RCC 7860 (cell line): ENCODE data around the gene KRTAP1-4.
A peak's percentile ranks its signal among the peaks of the same experiment; 100 is the strongest.
"Not testable (repeated sequence)": the region's sequence is repeated elsewhere in the genome, so short reads cannot be mapped to it uniquely, and the experiment has no call there.

Experiments
- DNase-seq: peaks from one replicate; pipeline ENCODE4 v3.0.0-alpha.2; 2015; ENCODE audit warnings: low spot score
- FAIRE-seq: peaks from 2 replicates; lab custom pipeline; 2012; peaks lifted over from hg19 to GRCh38; lab: Jason Lieb, UNC

KRTAP1-4 gene, protein sequence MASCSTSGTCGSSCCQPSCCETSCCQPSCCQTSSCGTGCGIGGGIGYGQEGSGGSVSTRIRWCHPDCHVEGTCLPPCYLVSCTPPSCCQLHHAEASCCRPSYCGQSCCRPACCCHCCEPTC

DNA sequence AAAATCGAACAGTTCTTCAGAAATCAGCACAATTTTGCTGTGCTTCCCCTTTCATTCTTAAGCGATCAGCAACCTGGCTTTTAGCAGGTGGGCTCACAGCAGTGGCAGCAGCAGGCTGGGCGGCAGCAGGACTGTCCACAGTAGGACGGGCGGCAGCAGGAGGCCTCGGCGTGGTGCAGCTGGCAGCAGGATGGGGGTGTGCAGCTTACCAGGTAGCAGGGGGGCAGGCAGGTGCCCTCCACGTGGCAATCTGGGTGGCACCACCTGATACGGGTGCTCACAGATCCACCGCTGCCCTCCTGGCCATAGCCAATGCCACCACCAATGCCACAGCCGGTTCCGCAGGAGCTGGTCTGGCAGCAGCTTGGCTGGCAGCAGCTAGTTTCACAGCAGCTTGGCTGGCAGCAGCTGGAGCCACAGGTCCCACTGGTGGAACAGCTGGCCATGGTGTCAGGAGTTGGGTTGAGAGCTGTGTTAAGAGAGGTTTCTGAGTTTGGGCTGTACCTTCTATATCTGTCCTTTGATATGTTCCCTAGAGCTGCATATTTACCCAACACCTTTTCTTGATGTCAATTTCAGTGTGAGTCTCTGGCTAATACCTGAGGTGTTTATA lies at the start of gene KRTAP1-4:
KRTAP1-4 (minus strand) TSS at position 563 of the 613 bp plus-strand sequence; CDS start at position 446, 117 bp downstream.
- FAIRE-seq = no peak

DNA sequence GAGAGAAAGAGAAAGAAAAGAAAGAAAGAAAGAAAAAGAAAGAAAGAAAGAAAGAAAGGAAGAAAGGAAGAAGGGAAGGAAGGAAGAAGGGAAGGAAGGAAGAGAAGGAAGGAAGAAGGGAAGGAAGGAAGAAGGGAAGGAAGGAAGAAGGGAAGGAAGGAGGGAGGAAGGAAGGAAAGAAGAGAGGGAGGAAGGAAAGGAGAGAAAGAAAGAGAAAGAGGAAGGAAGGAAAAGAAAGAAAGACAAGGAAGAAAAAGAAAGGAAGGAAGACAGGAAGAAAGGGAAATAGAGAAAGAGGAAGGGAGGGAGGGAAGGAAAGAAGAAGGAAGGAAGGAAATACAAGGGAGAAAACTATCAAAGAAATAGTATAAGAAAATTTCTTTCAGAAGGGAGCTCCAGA lies 46.8 kb upstream of the KRTAP1-4 start:
- no peak for DNase-seq
- no peak for FAIRE-seq

More for the DNA sequence above, at the start of gene KRTAP1-4:
- DNase-seq = no peak

DNA sequence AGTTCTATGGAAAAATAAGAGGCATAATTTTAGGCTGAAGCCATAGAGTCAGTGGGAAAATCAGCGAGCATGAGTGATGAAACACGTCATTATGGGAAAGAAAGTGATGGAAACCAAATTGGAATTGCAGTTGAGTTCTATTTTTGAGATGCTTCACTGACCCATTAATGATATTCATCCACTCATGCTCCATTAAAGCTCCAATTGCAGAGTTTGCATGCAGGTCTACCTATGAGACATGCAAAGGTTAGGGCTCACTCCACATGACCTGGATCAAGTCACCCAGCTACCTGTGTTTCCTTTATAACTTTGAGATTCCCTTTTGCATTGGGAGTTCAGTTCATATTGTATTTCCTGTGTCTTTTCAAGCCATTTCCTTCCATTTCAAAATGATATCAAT lies 43.7 kb upstream of the KRTAP1-4 start:
- DNase-seq = no peak
- no peak for FAIRE-seq

DNA sequence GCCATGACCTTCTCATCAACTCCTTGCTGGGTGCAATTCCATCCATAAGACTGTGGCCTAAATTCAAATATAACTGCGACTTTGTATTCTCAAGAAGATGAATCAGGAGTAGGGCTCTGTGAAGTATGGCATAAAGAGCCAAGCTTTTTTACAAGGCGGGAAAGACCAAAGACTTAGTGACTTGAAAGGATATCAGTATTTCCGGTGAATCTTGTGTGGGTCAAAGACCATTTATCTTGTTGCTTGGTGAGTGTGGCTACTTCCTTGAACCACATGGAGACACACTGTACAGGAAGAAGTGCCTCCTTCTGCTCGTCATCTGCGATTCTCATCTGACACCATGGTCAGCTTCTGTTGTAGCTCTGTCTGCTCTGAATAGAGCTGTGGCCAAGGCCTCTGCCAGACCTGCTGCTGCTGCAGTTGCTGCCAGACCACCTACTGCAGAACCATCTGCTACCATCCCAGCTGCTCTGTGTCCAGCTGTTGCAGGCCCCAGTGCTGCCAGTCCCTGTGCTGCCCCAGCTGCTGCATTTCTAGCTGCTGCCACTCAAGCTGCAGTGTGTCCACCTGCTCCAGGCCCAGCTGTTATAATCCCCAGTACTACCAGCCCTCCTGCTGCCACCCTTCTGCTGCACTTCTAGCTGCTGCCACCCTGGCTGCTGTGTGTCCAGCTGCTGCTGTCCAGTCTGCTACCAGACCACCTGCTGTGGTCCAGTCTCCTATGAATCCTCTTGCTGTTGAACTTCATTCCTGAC lies 41.8 kb upstream of the KRTAP1-4 start:
- FAIRE-seq (no peak), DNase-seq (no peak)

DNA sequence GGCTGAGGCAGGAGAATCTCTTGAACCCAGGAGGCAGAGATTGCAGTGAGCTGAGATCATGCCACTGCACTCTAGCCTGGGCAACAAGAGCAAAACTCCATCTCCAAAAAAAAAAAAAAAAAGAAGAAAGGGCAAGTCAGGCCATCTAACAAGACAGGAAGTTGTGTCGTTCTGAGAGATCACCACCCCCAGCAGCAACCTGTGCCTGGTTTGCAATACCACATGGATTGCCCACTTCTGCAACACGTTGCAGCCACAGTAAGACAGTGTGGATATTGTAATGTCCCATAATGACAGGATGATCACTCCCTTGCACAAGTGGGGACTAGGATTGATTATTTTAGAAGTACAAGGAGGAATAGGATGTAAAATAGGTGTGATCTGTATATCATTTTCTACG lies 39.0 kb upstream of the KRTAP1-4 start:
- DNase-seq = no peak
- no peak for FAIRE-seq

DNA sequence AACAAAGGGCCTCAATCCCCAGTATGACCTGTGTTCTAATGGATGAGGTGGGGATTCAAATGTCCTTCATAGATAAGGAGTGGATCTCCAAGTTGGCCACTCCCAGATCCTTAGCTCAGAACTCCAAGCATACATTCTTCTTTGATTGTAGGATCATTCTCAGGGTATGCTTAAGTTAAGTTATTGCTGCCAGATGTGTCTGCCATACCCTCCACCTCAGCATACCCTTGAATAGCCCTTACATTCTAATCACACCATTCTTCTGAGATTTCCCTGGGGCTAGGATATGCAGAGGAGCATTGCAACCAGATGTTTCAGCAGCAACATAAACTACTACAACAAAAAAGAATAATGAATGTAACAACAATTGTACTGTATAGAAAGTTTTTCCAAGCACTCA lies 37.3 kb upstream of the KRTAP1-4 start:
- FAIRE-seq = no peak

DNA sequence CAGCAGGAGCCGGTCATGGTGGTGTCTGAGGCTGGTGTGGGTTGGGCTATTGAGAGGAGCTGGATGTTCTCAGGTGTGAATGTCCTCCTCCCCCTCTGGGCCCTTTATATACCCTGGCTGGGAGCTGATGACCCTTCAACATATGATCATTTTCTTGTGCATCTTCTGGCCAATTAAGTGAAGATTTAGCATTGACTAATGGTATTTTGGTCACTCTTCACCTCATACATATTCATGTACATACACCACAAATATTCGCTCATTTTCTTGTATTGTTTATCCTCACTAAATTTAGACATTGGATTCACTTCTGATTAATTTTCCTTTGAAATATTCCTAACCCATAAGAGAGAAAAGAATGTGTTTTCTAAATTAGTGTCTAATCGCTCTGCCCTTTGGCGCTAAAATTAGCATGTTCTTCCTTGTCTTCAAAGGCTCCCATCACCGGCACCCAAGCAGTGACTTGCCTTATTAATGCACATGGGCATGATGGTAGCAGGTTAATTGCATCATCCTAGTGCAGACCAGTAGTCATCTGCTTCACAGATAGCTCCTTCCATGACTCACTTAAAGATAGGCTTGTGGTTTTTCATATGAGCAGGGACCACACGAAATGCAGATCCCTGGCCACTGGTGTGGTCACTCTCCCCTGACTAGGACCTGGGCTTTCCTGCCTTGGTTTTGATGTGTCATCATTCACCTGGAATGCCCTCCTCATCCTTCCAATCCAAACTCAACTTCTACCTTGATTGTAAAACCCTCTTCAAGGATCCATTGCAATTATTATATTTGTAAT lies 36.0 kb upstream of the KRTAP1-4 start, which contains the start of gene KRTAP2-4:
KRTAP2-4 (minus strand) TSS at position 51 of the 796 bp plus-strand sequence; CDS start at position 17, 34 bp downstream.
- DNase-seq (peak; percentile 99), FAIRE-seq (peak; percentile 99)

More for the DNA sequence above, 37.3 kb upstream of the KRTAP1-4 start:
- no peak for DNase-seq

DNA sequence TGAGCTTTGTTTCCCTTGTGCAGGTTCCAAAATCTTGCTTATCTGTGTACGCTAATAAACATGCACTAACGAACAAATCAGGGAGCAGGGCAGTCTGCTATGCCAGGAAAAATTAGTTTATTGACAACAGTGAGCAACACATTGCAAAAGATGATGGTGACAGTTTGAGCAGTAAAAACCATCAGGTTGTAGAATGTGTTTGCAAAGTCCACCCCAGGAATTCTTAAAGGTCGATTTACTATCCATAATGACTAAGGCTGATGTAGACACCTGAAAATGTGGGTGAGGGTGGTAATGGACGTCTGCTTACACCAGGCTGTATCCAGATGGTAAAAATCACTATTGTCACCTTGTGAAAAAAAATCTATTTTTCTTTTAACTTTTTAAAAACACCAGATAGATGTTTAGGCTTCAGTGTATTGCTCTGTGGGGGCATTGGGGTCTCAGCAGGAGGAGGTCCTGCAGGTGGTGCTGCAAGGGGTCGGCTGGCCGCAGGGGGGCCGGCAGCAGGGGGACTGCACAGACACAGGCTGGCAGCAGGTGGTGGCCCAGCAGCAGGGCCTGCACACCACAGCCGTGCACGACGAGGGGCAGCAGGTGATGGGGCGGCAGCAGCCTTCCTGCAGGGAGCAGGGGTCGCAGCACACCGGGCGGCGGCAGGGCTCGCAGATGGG lies 35.2 kb upstream of the KRTAP1-4 start:
- not testable (repeated sequence) for DNase-seq, FAIRE-seq

DNA sequence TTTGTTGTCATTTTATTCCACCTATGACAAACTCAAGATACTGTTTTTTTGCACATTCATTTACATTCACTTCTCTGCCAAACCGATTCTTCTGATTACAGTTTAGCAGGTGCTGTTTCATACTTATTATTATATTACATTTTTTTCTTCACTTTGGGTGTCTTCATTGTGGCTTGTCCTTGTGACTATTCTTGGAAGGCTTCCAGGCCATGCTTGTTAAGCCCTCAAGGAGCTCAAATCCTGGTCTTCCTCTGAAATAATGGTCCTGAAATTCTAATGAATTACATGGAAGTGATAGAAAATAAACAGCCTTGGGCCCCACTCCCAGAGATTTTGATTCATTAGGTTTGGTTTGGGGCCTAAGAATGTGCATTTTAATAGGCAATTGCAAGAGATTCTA lies 34.3 kb upstream of the KRTAP1-4 start:
- DNase-seq (no peak), FAIRE-seq (no peak)

DNA sequence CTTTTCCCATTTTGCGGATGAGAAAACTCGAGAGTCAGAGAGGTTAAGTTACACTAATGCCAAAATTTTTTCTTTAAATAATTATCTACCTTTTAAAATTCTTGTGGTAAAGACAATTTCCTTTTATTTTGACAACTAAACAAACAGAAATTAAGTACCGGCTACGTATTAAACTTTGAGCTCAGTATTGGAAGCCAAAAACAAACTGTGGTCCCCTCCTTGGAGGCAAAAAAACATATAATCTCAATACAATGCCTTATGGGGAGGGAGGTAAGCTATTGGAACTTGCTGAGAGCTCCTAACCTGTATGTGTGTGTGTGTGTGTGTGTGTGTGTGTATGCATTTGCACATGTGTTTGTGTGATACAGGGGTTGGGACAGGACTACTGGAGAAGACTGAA lies 33.5 kb upstream of the KRTAP1-4 start:
- no peak for FAIRE-seq
- no peak for DNase-seq

DNA sequence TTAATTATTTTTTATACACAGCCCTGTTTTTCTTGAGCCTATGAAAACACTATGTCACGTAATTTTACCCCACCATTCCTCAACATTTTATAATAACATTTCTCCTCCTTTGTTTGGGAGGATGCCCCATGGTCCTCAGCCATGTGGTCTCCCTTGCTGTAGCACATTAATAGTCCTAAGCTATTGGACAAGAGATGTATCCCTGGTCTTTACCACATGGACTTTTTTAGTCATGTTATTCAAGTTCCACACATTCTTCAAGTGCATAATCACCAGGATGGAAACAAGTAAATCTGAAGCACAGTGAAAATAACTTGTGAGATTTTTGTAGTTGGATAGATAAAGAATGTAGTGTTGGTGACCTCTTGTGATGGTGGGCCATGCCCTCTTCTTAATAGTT lies 32.0 kb upstream of the KRTAP1-4 start:
- FAIRE-seq (peak; percentile 95), DNase-seq (peak; percentile 94)

DNA sequence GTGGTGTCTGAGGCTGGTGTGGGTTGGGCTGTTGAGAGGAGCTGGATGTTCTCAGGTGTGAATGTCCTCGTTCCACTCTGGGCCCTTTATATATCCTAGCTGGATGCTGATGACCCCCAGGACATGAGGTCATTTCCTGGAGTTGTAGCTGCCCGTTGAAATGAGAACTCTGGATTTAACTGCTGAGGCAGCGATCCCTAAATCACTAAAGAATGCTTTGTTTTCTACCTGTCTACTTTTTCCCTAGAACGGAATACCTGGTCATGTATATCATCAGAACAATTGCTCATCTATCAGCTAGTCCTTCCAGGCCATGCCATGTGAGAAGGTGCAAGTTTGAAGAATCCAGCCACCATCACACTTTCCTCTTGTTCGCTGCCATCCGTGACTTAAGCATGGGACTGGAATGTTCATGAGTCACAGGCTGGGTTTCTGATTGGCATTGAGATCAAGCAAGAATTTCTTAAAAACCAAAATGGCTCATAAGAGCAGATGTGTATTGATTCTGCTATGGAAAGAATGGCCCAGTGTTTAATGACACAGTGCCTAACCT lies 30.1 kb upstream of the KRTAP1-4 start, which contains the start of gene KRTAP2-3:
KRTAP2-3 (minus strand) TSS at position 63 of the 553 bp plus-strand sequence. CDS start 64 bp downstream, outside the sequence.
- peak; percentile 98 for FAIRE-seq
- DNase-seq = peak; percentile 97

DNA sequence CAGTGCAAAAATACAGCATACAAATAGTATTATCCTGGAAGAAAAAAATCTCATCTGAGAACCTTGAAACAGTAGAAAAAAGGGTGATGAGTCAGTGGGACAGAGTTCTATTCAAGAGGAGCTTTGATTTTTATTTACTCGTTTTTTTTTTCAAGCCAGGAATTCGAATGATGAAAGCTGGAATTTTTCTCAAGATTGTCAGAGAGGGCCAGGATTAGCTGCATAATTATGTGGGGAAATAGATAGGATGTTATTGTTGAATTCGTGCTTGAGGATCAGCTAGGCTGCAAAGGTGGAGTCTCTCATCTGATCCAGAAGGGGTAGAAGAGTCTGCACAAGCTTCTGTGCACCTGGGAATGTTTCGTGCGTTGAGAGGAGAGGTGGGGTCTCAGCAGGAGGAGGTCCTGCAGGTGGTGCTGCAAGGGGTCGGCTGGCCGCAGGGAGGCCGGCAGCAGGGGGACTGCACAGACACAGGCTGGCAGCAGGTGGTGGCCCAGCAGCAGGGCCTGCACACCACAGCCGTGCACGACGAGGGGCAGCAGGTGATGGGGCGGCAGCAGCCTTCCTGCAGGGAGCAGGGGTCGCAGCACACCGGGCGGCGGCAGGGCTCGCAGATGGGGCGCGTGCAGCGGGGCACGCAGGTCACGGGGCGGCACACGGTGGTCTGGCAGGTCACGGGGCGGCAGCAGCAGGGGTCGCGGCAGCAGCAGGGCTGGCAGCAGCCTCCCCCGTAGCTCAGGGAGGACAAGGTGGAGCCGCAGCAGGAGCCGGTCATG lies 29.5 kb upstream of the KRTAP1-4 start:
- FAIRE-seq (peak; percentile 33), DNase-seq (peak; percentile 37)

DNA sequence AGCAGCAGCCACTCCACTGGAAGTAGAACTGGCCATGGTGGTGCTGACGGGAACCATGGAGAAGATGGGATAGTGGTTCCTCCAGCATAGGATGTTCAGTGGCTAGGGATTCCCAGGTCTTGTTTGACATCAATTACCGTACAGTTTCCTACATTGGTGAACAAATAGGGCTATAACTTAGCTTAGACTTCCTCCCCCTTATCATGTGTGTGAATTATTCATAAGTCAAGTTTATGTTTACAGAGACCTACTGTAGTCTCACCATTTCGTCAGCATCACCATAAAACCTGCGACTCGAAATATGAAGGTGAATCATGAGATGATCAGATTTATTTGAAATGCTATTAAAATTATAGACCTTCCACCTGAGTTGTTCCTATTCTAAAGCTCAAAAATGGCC lies 28.7 kb upstream of the KRTAP1-4 start:
- no peak for FAIRE-seq

DNA sequence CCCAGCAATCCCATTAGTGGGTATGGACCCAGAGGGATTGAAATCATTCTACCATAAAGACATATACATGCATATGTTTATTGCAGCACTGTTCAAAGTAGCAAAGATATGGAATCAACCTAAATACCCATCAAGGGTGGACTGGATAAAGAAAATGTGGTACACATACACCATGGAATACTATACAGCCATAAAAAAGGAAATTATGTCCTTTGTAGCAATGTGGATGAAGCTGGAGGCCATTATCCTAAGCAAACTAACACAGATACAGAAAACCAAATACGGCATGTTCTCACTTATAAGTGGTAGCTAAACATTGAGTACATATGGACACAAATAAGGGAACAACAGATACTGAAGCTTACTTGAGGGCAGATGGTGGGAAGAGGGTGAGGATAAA lies 27.6 kb upstream of the KRTAP1-4 start:
- no peak for FAIRE-seq
- no peak for DNase-seq

More for the DNA sequence above, 28.7 kb upstream of the KRTAP1-4 start:
- no peak for DNase-seq

DNA sequence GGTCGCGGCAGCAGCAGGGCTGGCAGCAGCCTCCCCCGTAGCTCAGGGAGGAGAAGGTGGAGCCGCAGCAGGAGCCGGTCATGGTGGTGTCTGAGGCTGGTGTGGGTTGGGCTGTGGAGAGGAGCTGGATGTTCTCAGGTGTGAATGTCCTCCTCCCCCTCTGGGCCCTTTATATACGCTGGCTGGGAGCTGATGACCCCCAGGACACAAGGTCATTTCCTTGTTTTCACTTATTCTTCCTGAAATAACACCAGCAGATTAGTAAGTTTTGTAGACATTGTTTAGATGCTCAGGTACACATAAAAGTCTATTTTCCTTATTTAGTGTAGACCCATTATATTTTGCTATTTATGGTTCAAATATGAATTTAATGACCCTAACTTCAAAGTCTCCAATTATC lies 25.1 kb upstream of the KRTAP1-4 start, which contains the start of gene KRTAP2-2:
KRTAP2-2 (minus strand) TSS at position 101 of the 400 bp plus-strand sequence; CDS start at position 82, 19 bp downstream.
- not testable (repeated sequence) for DNase-seq, FAIRE-seq

DNA sequence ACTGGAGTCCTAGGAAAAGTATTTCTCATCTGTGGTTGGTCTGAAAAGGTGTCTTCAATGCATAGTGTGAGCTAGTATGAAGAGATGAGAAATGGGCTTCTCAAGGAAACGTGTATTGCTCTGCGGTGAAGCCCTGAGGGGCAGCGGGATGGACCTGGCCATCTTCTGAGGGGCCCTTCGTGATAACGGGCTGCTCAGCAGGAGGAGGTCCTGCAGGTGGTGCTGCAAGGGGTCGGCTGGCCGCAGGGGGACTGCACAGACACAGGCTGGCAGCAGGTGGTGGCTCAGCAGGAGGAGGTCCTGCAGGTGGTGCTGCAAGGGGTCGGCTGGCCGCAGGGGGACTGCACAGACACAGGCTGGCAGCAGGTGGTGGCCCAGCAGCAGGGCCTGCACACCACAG lies 24.6 kb upstream of the KRTAP1-4 start:
- not testable (repeated sequence) for FAIRE-seq, DNase-seq

DNA sequence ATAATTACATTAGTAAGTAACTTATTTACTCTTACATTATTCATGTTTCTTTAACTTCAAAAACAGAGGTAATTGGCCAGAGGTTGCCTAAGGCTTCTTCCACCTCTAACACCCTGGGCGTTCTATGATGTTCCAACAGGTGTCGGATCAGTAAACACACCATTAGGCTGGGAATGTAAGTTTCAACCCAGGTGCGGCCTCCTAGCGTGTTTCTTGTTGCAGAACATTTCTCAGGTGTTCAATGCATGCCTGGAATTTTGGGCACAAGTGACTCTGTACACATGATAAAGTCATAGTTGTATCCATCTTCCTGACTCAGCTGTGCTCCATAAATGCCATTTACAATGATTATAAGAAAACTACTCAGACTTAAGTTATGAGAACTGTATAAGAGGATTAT lies 24.0 kb upstream of the KRTAP1-4 start:
- no peak for FAIRE-seq

DNA sequence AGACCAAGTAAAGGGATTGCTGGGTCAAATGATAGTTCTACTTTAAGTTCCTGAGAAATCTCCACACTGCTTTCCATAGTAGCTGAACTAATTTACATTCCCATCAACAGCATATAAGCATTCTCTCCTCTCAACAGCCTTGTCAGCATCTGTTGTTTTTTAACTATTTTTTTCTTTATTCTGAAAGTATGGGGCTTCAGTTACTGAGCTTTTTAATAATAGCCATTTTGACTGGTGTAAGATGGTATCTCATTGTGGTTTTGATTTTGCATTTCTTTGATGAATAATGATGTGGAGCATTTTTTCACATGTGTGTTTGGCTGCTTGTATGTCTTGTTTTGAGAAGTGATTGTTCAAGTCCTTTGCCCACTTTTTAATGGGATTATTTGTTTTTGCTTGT lies 22.6 kb upstream of the KRTAP1-4 start:
- no peak for DNase-seq
- no peak for FAIRE-seq

More for the DNA sequence above, 24.0 kb upstream of the KRTAP1-4 start:
- DNase-seq = no peak
